CD4-positive, alpha-beta T cell treated with Interleukin-17A for 1 hour (primary cell): ENCODE data around the gene ANKRD33.

Experiments used
- DNase-seq: peaks from one replicate; pipeline ENCODE4 v3.0.0-alpha.2; 2020

ANKRD33 gene

DNA sequence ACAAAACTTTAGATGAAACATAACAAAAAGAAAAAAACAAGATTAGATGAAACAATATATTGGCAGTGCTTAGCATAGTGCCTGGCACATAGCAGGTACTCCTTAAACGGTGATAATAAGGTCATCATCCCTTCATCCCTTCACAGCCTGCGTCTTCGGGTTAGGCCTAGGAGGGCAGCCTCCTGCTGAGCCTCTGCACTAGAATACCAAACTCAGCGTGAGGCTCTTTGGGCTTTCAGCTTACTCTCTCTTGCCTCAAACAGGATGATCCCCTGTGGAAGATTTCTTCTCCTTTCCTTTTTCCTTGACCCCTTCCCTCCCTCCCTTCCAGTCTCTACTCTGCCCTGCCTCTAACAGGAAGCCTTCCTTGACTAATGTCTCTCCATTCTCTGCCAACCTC is 25.0 kb upstream of the ANKRD33 start:
- no peak for DNase-seq

- no peak for DNase-seq
Observed at GRCh38 chr12:51863363-51863932, 24.5 kb upstream of the ANKRD33 start.

DNA sequence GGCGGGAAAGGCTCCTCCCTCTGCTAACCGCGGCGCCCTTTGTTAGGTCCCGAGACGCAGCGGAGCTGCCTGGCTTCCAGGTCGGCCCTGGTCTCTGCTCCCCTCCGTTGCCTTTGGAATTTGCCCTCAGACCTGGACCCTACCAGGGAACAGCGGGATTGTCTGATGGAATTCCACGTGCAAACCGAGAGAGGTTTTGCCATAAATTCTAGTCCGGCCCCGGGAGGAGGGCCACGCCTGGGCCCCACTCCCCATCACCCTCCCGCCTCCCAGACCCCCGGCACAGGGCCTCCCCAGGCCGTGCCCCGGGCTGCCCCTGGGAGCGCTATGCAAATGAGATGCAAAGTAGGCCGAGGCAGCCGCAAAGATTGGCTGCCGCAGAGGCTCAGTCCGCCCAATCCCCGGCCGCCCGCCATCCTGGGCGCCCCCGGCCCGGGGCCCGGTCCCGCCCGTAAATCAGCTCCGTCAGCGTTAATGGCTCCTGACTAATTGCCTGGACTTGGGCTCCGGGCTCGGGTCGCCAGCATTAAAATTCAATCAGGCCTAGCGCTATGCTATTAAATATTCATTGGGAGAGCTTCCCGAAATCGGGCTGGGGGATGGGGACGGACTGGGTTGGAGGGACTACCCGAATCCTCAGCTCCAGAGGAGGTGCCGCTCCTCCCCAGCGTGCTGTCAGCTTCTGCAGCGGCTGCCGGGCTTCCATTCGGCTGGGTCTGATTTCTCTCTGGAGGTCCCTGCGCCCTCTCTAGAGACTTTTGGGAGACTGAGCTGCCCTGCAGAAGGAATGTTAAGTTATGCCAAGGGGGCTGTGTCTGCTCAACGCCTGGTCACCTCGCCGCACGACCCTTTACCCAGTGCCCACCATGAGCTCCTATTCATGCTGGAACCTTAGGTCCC is 23.7 kb upstream of the ANKRD33 start:
- DNase-seq, result no peak

GRCh38 chr12:51864833-51865670 is 22.9 kb upstream of the ANKRD33 start:
- no peak for DNase-seq

- no peak for DNase-seq
Observed at GRCh38 chr12:51865757-51866270, 22.1 kb upstream of the ANKRD33 start.

GRCh38 chr12:51866324-51866723 is 21.6 kb upstream of the ANKRD33 start:
- DNase-seq, result no peak

DNA sequence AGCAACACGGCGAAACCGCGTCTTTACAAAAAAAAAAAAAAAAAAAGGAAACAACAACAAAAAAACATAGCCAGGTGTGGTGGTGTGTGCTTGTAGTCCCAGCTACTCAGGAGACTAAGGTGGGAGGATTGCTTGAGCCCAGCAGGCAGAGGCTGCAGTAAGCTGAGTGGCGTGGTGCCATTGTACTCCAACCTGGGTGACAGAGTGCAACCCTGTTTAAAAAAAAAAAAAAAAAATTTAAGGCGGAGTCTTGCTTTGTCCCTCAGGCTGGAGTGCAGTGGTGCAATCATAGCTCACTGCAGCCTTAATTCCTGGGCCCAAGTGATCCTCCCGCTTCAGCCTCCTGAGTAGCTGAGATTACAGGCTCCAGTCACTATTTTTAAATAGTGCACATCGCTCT is 21.1 kb upstream of the ANKRD33 start:
- no peak for DNase-seq

- no peak for DNase-seq
Observed at GRCh38 chr12:51867371-51867770, 20.5 kb upstream of the ANKRD33 start.

GRCh38 chr12:51867796-51868428 is 20.0 kb upstream of the ANKRD33 start:
- no peak for DNase-seq

DNA sequence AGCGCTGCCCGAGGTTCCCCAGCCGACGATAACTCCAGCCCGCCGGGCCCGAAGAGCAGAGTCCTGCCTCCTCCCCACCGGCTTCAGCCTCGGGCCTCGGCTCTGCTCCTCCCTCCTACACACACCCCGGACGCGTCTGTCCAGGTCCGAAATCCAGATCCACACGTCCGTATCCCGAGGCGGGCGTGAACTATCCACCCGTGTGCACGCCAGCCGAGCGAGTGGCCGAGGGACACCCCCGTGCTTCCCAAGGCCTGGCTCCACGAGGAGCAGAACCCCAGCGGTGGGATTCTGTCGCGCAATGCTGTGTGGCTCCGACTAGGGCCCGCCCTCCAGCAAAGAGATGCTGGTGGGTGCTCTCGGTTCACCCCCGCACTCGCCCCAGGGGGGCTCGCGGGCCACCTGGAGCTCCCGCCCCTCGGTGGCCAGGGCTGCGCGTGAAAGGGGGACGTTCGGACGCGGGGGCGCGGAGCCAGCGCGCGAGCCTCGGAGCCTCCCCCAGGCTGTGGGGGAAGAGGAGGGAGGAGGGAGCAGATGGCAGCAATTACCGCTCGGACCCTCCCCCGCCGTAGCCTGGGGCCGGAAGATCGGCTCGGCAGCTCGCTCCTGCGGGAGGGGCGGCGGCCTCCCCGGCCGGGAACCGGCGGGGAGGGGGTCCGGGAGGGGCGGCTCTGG is 18.9 kb upstream of the ANKRD33 start:
- no peak for DNase-seq

DNA sequence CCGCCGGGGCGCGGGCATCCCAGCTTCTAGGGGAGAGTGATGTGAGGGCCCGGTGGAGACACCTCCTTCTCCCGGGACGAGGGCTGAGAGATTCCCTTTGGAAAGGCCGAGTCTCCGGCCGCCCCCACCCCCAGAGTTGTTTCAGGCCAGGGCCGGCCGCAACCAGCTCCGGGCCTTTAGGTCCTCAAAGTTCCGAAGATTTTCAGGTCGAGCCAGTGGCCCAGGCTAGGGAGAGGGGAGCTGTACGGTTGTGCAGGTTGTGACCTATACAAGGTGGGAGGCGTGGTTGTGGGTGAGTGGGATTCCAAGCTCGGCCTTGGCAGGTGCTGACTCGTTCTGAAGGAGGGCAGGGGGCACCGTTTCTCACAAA is 18.4 kb upstream of the ANKRD33 start:
- DNase-seq, result no peak

DNA sequence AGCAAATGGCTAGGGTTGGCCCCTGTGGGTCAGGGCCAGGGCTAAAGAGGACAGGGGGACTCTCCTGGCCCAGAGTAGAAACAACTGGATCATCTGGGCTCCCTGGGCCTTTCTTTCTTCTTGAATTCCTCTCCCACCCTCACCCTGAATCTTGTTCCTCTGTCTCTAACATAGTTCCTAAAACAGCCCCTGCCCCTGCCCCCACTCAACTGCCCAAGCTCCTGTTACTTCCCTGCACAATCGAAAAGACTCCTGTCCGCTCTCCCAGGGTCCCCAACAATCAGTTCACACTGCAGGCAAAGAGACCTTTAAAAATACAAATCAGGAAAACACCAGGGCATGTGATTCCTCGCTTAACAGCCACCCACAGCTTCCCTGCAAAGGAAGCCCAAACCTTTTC is 18.0 kb upstream of the ANKRD33 start:
- no peak for DNase-seq

DNA sequence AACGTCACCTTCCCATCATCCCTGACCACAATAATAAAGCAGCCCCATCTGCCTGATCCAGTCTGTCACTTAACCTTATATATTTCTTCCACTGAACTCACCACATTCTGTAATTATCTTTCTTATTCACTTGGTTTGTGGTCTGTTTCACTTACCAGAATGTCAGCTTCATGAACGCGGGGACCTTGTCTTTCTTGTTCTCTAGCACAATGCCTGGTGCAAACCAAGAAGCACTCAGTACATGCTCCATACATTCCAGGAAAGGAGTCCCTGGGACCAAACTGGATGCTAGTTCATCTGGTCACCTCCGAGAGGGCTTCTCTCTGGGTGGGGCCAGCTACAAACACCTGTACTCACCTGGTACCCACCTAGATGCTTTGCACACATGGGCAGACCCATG is 17.4 kb upstream of the ANKRD33 start:
- no peak for DNase-seq

DNA sequence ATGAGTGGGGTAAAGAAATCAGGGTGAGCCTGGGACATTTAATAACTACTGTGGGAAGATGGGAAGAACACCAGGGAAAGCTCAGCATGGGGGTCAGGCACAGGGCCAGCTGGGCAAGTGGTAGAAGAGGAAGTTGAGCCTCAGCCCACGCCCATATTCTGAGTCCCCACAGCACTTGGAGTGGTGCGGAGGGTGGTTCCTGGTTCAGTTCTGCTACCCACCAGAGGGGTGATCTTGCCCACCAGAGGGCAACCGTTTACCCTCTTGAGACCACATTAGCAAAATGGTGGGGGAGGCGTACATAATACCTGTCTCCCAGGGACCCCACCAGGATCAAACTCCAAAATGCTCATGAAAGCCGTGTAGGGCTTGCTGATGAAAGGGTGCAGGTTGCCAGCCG is 16.8 kb upstream of the ANKRD33 start:
- no peak for DNase-seq

DNA sequence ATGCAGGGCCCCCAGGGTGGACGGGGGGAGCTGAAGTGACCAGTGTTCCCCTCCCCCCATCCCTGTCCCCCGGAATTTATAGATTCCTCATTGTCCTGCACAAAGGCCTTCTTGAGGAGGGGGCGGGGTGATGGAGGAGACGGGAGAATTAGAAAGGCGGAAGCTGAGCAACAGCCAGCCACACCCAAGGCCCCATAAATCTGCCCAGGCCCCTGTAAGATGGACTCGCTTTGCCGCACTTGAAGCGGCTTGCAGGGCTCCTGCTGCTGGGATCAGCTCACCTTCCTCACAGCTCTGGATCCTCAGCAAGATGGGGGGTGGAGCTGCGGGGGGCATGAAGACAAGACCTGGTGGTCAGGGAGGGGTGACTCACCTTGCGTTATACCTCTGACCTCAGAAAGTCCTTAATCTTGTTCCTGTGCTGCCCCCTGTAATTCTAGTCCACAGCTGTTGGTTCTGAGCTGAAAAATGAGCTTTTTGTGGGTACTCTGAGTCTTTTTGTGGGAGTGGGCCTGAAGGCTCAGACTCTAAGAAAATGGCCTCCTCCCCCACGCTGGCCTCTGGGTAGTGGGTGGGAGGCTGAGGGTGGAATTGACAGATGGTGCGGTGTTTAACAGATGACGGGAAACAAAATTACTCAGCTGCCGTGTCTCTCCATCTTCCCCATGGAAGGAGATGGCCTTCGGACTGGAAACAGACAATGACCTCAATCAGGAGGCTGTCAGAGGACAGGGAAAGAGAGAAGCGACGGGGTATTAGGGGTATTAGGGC is 15.8 kb upstream of the ANKRD33 start:
- no peak for DNase-seq

- no peak for DNase-seq
Observed at GRCh38 chr12:51872689-51872981, 15.3 kb upstream of the ANKRD33 start.

- no peak for DNase-seq
Observed at GRCh38 chr12:51873251-51873994, 14.5 kb upstream of the ANKRD33 start.

- no peak for DNase-seq
Observed at GRCh38 chr12:51874000-51874399, 13.9 kb upstream of the ANKRD33 start.

DNA sequence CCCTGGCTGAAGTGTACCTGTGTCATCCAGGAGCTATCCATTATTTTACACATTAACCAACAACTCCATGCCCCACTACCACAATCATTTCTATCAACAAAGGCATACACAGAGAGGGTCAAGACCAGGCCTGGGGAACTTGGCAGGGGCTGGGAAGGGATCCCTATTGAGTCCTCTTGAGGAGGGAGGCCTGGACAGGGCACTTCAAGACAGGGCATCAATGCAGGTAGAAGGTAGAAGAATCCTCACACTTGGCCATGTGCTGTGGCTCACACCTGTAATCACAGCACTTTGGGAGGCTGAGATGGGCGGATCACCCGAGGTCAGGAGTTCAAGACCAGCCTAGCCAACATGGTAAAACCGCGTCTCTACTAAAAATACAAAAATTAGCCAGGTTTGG is 13.4 kb upstream of the ANKRD33 start:
- DNase-seq, result no peak

DNA sequence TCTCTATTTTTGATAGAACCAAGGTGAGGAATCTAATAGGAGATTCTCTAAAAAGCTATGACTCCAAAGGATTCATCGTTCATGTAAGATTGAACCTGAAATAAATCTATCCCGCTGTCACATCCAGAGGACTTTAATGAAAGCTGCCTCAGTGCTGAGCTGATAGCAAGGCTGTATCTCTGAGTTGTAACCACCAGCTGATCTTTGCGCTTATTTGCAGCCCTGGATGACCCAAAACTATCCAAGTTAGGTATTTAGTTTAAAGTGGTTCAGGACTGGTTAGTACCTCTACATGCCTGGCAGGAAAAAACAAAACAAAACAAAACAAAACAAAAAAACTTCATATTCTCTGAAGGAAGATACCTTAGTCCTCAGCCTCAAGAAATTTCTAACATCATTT is 8.8 kb upstream of the ANKRD33 start:
- no peak for DNase-seq

- no peak for DNase-seq
Observed at GRCh38 chr12:51883295-51883694, 4.6 kb upstream of the ANKRD33 start.
